GM19351 (cell line): Measurements from ENCODE around the gene A4GALT.
"Not testable (repeated sequence)": the region's sequence is repeated elsewhere in the genome, so short reads cannot be mapped to it uniquely, and the experiment has no call there.

Experiments
- ATAC-seq: cut with Tn5 transposase; IDR thresholded peaks from one replicate; pipeline ENCODE4 v1.9.1; 2021; ENCODE audit warnings: mild to moderate bottlenecking, moderate library complexity; ENCODE audit not compliant: unreplicated experiment

Gene A4GALT

DNA sequence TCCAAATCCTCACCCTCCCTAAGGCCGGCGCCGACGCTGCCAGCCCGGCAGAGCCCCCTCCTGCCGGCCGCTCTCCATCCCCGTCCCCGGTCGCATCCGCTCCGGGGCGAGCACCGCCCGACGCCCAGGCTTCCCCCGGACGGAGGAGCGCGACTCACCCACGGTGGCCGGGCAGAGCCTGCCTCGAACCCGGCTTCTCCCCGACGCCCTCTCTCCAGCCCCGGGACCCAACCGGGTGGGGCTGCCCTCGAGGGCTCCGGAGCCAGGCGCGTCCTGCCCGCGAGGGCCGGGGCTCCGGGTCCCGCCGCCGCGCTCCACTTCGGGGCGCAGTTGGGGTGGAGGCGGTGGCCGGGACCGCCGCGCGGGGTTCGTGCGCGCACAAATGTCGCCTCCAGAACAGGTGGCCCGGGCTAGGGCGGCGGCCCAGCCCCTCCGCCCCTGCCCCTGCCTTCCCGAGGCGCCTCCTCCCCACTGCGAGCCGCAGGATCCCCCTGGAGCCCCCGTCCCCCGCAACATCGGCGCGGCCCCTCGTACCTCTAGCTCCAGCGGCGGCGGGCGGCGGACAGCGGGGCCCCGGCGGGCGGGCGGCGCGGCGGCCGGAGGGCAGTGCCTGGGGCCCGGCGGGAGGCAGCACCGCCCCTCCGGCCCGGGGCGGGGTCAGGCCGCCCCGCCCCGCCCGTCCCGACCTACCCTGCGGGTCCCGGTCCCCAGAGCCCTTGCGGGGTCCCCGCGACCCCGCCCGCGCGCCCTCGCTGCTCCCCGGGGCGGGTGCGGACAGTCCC lies at the start of gene A4GALT:
Gene A4GALT (minus strand): TSS at position 608 of the 782 bp plus-strand sequence. CDS start 26,919 bp downstream, outside the sequence.
- no peak for ATAC-seq

DNA sequence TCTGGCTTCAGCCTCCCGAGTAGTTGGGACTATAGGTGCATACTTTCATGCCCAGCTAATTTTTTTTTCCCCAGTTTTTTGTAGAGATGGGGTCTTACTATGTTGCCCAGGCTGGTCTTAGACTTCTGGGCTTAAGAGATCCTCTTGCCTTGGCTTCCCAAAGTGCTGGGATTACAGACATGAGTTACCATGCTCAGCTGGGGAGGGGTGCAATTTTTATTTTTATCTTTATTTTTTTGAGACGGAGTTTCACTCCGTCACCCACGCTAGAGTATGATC lies 49.7 kb upstream of the A4GALT start:
- no peak for ATAC-seq

GRCh38 chr22:42769574-42770447 lies 49.1 kb upstream of the A4GALT start:
- peak; percentile 88 for ATAC-seq

- no peak for ATAC-seq
Measured at GRCh38 chr22:42769238-42769573, 48.5 kb upstream of the A4GALT start.

GRCh38 chr22:42768385-42769035 lies 47.8 kb upstream of the A4GALT start:
- ATAC-seq = no peak

DNA sequence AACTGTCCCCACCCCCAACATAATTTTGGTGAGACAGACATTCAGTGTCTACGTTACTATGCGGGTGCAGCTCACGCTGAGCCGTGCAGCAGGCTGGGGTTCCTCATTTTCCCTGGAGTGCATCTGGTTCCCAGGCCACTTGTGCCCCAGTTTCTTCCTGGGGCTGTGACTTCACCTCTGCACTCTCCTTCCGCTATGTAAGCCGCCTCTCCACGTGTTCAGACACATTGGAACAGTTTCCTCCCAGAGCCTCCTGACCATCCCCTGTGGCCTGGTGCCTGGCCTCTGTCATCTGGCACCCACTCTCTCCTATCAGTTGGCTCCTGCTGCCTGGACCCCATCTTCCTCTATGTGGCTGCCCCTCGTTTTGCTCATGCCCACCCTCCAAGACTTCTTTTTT lies 46.2 kb upstream of the A4GALT start:
- ATAC-seq = no peak

- ATAC-seq = no peak
Measured at GRCh38 chr22:42764895-42765363, 44.3 kb upstream of the A4GALT start.

GRCh38 chr22:42763965-42764480 lies 43.4 kb upstream of the A4GALT start:
- ATAC-seq = no peak

GRCh38 chr22:42760806-42761565 lies 40.3 kb upstream of the A4GALT start:
- ATAC-seq = no peak

GRCh38 chr22:42758931-42759629 lies 38.4 kb upstream of the A4GALT start:
- ATAC-seq = no peak

GRCh38 chr22:42755553-42755952 lies 34.9 kb upstream of the A4GALT start:
- ATAC-seq = not testable (repeated sequence)

GRCh38 chr22:42755121-42755520 lies 34.5 kb upstream of the A4GALT start:
- not testable (repeated sequence) for ATAC-seq

DNA sequence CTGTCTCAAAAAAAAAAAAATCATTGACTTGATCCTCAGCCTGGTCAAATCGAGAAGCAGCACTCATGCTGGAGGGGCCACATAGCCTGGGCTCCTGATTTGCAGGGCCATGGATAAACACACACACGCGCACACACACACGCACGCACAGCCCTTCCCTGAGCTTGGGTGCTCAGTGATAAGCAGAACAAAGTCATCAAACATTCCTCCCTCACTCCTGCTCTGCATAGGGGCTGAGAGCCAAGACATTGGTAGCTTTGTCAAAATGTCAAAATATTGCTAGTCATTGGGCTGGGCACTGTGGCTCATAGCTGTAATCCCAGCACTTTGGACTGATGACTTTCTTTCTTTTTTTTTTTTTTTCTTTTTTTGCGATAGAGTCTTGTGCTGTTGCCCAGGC lies 34.0 kb upstream of the A4GALT start:
- ATAC-seq = no peak

- ATAC-seq = no peak
Measured at GRCh38 chr22:42752912-42753311, 32.2 kb upstream of the A4GALT start.

GRCh38 chr22:42752230-42752746 lies 31.6 kb upstream of the A4GALT start:
- ATAC-seq = no peak

GRCh38 chr22:42750421-42750820 lies 29.8 kb upstream of the A4GALT start:
- ATAC-seq = not testable (repeated sequence)

DNA sequence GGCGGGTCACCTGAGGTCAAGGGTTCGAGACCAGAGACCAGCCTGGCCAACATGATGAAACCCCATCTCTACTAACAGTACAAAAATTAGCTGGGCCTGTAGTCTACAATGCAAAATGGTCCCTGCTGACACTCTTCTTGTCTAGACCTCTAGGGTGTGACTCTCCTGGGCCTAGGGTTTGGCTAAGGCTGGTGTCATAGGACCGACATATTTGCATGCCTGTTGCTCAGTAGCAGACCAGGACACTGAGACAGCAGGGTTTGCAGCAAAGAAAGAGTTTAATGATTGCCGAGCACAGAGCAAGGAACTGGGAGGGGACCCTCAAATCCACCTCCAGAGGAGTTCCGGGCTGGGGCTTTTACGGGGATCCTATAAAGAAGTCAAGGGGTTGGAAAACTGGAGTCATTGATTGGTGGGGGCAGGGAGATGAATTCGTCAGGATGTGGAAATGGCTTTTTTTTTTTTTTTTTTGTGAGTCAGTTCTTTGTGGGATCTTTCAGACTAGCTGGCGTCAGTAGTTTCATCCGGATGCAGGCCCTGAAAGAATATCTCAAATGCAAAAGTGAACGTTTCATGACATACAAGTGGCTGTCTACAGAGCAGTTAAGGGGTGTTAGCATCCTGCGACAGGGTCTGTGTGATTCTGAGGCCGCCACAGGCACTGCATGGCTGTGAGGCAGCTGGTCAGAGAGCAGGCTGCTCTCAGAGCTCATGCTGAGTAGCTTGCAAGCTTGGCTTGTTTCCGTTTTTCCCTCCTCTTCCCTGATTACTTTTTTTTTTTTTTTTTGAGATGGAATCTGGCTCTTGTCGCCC lies 27.2 kb upstream of the A4GALT start:
- ATAC-seq = no peak

DNA sequence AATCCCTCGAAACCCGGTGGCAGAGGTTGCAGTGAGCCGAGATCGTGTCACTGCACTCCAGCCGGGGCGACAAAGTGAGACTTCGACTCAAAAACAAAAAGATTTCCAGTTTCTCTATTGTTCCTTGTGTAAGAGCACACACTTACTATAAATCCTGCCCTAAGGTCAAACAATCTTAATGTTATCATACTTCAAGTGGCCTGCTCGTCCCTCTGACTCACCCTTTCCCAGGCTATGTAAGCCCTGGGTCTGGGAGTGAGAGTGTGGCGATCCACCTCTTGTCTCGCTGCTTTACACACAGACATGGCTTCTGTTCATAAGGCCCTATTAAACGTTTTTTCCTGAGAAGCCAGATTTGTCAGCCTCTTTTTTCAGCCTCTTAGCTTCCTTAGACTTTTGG lies 24.4 kb upstream of the A4GALT start:
- ATAC-seq = no peak

DNA sequence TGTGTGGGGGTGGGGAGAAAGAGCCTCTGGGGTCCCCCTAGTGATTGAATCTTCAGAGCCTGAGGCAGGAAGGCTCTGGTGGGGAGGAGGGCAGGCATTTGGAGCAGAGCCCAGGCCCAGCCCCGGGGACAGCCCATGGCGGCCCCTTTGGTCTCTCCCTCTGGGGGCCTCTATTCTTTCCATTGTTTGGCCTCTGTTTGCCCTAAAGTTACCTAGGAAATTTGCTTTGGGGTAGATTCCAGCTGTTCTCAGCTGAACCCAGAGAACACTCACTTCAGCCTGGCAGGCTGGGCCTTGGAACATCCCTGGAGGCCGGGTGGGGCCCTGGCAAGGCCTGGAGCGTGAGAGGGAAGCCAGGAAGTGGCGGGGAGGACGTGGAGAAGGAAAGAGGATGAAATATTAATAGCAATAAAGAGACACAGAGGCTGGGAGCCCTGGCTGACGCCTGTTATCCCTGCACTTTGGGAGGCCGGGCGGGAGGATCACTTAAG lies 22.9 kb upstream of the A4GALT start:
- no peak for ATAC-seq
